Adrenal gland (tissue), 12 donors: ENCODE measurements around the gene PRR33. TPM values are rescaled to one million over a fixed set of nuclear protein-coding genes. Genes with fewer than 3 reads are reported as not detected.
A peak's percentile ranks its signal among the peaks of the same experiment; 100 is the strongest.

Experiments
- DNase-seq, 7 donors: peaks; one replicate each; pipeline ENCODE4 v3.0.0-alpha.2; 2019 to 2020
- H3K27ac ChIP-seq, 5 donors: fragments of 200-600 bp; sonication (generic) in 4 of 5; 1 replicate in 3 of 5; 2 replicates in 2 of 5; pipeline versions ENCODE4 v1.5.1 to v1.8.0; 2016 to 2020; ENCODE audit warnings: mild to moderate bottlenecking in 1 of 5
- H3K27me3 ChIP-seq: fragments of 200-600 bp; 2 replicates; pipeline ENCODE4 v1.8.0; 2021
- H3K36me3 ChIP-seq, 2 donors: fragments of 200-600 bp; replicated peaks in 1 of 2; 1 replicate in 1 of 2; 2 replicates in 1 of 2; pipeline versions ENCODE4 v1.5.1 to v1.8.0; 2018 to 2022
- H3K4me1 ChIP-seq, 2 donors: fragments of 200-600 bp; replicated peaks in 1 of 2; 1 replicate in 1 of 2; 2 replicates in 1 of 2; pipeline versions ENCODE4 v1.5.1 to v1.8.0; 2018 to 2021
- H3K4me3 ChIP-seq, 4 donors: fragments of 200-600 bp; sonication (generic) in 3 of 4; one replicate each; pipeline ENCODE4 v1.5.1; 2016 to 2018
- H3K9me3 ChIP-seq, 3 donors: fragments of 200-600 bp; sonication (generic) in 1 of 3; replicated peaks in 1 of 3; 1 replicate in 2 of 3; 2 replicates in 1 of 3; pipeline versions ENCODE4 v1.5.1 to v1.8.0; 2016 to 2021
- POLR2A ChIP-seq, 2 donors: fragments of 450-650 bp; IDR thresholded peaks; one replicate each; pipeline ENCODE4 v1.6.1; 2017; ENCODE audit warnings: antibody characterized with exemption in 2 of 2, mild to moderate bottlenecking in 2 of 2, moderate library complexity in 1 of 2
- WGBS, 4 donors: extraction: QIAGEN DNeasy Blood & Tissue Kit in 2 of 4; methylation state at CpG; one replicate each; pipeline versions ENCODE4 v1.1.5 to v1.1.7; 2013 to 2017; 5-methylcytosine and 5-hydroxymethylcytosine counted together
- intact Hi-C, 2 donors: fragments of 100-400 bp; cut with DNase I; formaldehyde crosslinking; loops; one replicate each; pipeline versions ENCODE4 v1.14.1 to v1.15.0; 2022 to 2023
- polyA plus RNA-seq, 3 donors: library from polyadenylated mRNA; stranded (reverse); fragments of 200-250 nt in 2 of 3; fragments of 350-450 nt in 1 of 3; fragmentation: Illumina TruSeq in 1 of 3; extraction: RNeasy Lipid Tissue Mini Kit (QIAGEN cat#74804) in 1 of 3; gene quantifications; one replicate each; pipeline ENCODE4 v1.2.3, GENCODE V29; 2013 to 2014
- total RNA-seq, 9 donors: library from RNA; depleted of rRNA in 4 of 9; stranded (reverse); fragments of >200 nt in 4 of 9; fragments of 120-200 nt in 1 of 9; fragmentation: NEBNext Ultra II Directional in 1 of 9; extraction: Animal tissue kit (Norgen Biotek cat#: 25700) in 1 of 9; gene quantifications; one replicate each; pipeline versions ENCODE4 v1.1.0 to v1.2.4, GENCODE V29; 2013 to 2023
- TF ChIP-seq, protein P1 (sequence below), 6 experiments: fragments of 450-650 bp in 4 of 6; fragments of 200-600 bp in 2 of 6; sonication (generic) in 1 of 6; IDR thresholded peaks; 1 replicate in 5 of 6; 2 replicates in 1 of 6; pipeline versions ENCODE4 v1.5.1 to v1.8.0; 2016 to 2021; ENCODE audit warnings: antibody characterized with exemption in 6 of 6, mild to moderate bottlenecking in 2 of 6, moderate library complexity in 1 of 6
- donor health status: healthy with polysubstance abuse.
- donor health status: Bipolar disorder and iron deficiency.
- donor health status: DM: yes; HTN: yes; CAD: no.
- donor health status: DM: no; HTN: no; CAD: no.
- donor health status: DM: no; HTN: no; CAD: no.
- donor health status: DM: yes; HTN: yes; CAD: no.

Gene PRR33
- total and polyA plus RNA-seq, 12 donors: 0.07 to 2.3 (median 0.25) TPM; not detected in 6

DNA sequence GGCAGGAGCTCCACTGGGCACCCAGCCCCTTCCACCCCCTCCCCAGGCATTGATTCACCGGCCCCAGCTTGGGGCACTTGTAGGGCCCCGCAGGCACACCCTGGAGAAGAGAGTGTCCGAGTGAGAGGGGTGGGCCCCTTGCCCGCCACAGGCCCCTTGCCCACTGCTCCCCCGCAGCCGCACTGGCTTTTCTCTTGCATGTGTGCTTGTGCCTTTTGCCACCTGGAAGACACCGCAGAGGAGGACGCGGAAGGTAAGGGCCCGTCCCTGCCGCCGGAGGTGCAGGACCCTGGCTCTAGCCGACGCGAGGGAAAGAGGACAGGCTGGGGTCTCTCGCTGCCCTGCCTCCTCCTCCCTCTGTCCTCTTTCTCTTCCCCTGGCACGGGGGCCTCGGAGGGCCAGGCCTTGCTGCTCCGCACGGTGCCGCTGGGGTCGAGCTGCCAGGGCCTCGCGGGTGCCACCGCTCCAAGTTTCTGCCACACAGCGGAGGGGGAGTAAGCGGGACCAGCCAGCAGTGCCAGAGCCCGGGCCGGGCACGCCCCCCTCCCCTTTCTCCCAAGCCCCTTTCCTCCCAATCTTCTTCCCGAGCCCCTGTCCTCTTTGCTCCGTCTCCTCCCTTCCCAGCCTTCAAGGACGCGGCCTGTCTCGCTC lies 37.3 kb upstream of the PRR33 start:
- intact Hi-C loops: no loop called here
- TF ChIP-seq POLR2A (IDR thresholded peaks at IDR 0.05): no peak
- TF ChIP-seq, protein P1, sequence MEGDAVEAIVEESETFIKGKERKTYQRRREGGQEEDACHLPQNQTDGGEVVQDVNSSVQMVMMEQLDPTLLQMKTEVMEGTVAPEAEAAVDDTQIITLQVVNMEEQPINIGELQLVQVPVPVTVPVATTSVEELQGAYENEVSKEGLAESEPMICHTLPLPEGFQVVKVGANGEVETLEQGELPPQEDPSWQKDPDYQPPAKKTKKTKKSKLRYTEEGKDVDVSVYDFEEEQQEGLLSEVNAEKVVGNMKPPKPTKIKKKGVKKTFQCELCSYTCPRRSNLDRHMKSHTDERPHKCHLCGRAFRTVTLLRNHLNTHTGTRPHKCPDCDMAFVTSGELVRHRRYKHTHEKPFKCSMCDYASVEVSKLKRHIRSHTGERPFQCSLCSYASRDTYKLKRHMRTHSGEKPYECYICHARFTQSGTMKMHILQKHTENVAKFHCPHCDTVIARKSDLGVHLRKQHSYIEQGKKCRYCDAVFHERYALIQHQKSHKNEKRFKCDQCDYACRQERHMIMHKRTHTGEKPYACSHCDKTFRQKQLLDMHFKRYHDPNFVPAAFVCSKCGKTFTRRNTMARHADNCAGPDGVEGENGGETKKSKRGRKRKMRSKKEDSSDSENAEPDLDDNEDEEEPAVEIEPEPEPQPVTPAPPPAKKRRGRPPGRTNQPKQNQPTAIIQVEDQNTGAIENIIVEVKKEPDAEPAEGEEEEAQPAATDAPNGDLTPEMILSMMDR (IDR thresholded peaks at IDR 0.05): no peak
- Histone ChIP-seq H3K36me3 (no peaks in the 10 kb centered on the region), H3K4me3 (no peak overlapping the region), H3K27ac (peak overlapping the region in 1 of 5 donors; percentile 69), H3K9me3 (no peaks in the 10 kb centered on the region), H3K27me3 (no peaks in the 10 kb centered on the region), H3K4me1 (peaks cover 0 to 3% of the 10 kb centered on the region in 2 donors)
- 90 to 94% (median 92%) methylated on average over 29 to 35 of the region's 35 CpGs for WGBS, 4 donors
- DNase-seq: peak in 1 of 7 donors; percentile 8

DNA sequence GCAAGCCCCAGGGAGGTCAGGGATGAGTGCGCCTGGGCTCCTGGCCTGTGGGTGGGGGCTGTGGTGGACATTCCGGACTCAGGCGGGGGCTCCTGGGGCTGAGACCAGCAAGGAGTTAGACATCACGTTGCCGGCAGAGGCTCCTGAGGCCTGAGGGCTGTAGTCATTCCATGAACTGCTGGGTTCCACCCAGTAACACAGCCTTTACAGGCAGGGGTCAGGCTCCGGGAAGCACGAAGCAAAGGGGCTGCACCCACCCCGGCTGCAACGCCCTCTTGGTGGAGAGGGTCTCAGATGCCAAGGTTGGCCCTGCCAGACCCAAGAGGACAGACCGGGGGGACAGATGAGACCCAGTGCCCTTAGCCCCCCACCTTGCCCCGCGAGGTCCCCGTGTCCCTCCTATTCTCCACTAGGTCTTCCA lies 36.8 kb upstream of the PRR33 start:
- Histone ChIP-seq H3K27ac (peak overlapping the region in 2 of 5 donors; percentile 47 to 69), H3K9me3 (no peaks in the 10 kb centered on the region), H3K27me3 (no peaks in the 10 kb centered on the region), H3K4me3 (no peak overlapping the region), H3K4me1 (peaks cover 0 to 3% of the 10 kb centered on the region in 2 donors), H3K36me3 (no peaks in the 10 kb centered on the region)
- 86 to 100% (median 91%) methylated on average over 3 to 13 of the region's 13 CpGs for WGBS, 4 donors
- DNase-seq: peak in 1 of 7 donors; percentile 8
- intact Hi-C loops: no loop called here
- TF ChIP-seq POLR2A (IDR thresholded peaks at IDR 0.05): no peak
- TF ChIP-seq, protein P1 (IDR thresholded peaks at IDR 0.05): no peak

DNA sequence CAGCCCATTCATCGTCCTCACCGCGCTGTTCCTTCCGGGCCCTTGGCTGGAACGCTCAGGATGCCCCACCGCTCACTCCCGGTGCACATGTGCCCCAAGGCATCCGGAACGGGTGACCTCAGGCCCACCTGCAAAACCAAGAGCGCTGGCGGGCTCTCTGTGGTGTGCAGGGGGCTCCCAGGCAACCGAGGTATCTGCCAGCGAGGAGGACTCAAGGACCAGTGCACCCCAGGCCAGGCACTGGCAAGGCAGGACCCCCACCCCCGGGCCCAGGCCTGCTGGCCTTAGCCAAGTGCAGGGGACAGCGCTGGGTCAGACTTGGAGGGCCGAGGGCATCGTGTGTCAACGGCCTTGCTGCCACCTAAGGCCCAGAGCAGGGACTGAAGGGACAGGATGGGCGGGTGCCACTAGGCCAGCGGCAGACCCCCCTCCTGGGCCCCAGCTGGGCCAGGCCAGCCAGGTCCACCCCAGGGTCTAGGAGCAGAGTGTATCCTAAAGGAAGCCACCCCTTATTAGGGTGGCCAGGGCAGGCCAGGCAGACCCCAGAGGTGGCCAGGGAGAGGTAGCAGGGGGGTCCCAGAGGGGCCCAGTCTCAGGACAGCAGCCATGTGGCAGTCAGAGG lies 36.3 kb upstream of the PRR33 start:
- no peak for DNase-seq
- Histone ChIP-seq H3K4me3 (no peak overlapping the region), H3K27ac (peak overlapping the region in 2 of 5 donors; percentile 47 to 69), H3K27me3 (no peaks in the 10 kb centered on the region), H3K36me3 (no peaks in the 10 kb centered on the region), H3K4me1 (peaks cover 0 to 3% of the 10 kb centered on the region in 2 donors), H3K9me3 (no peaks in the 10 kb centered on the region)
- intact Hi-C loops: no loop called here
- 71 to 91% (median 87%) methylated on average over 2 to 20 of the region's 20 CpGs for WGBS, 4 donors
- no peak for TF ChIP-seq POLR2A (IDR thresholded peaks at IDR 0.05)
- TF ChIP-seq, protein P1 (IDR thresholded peaks at IDR 0.05): no peak

DNA sequence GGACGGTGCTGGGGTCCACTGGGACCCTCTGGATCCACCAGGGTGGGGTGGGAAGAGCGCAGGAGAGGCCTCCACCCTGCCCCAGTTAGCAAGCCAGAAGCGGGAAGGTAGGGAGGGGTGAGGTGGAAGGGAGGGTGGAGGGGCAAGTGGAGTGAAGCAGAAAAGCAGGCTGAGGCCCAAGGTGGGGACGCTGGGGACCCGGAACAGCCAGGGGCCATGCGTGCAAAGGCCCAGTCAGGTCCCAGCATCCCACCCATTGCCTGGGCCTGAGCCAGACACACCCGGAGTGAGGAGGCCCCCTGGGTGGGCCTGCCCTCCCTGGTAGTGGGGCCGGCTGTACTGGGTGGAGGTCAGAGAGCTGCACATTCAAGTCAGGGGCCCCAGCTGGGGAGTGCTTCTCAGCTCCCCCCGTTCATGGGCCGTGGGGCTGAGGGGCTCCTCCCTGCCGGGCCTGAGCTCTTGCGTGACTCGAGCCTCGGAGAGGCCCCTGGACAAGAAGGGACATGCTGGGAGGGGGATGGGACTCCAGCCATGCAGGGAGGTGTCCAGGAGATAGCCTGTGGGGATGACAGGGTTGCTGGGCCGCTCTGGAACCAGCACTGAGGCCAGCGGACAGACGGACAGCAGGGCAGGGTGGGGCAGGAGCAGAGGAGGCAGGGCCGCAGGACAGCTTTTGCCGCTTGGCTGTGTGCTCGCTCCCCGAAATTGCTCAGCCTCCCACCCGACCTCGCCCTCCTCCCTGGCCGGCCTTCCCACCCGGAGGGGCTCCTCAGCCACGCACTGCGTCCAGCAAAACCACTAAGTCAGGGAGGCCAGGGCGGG lies 35.5 kb upstream of the PRR33 start:
- no peaks in the 10 kb centered on the region for H3K9me3 ChIP-seq
- TF ChIP-seq POLR2A (IDR thresholded peaks at IDR 0.05): no peak
- TF ChIP-seq, protein P1 (IDR thresholded peaks at IDR 0.05): no peak
- H3K27ac ChIP-seq: peak overlapping the region in 2 of 5 donors; percentile 47 to 69
- intact Hi-C loops: no loop called here
- 74 to 83% (median 78%) methylated on average over 13 to 28 of the region's 28 CpGs for WGBS, 4 donors
- H3K4me1 ChIP-seq: peaks cover 0 to 3% of the 10 kb centered on the region in 2 donors
- H3K36me3 ChIP-seq: no peaks in the 10 kb centered on the region
- H3K4me3 ChIP-seq: no peak overlapping the region
- no peaks in the 10 kb centered on the region for H3K27me3 ChIP-seq
- peak in 2 of 7 donors; percentile 9 to 19 for DNase-seq
